ENCODE results near the gene PAK4.

GRCh38 chr19:39140594-39140993 lies 15.0 kb downstream of the PAK4 start:
- TF ChIP-seq, protein P1, sequence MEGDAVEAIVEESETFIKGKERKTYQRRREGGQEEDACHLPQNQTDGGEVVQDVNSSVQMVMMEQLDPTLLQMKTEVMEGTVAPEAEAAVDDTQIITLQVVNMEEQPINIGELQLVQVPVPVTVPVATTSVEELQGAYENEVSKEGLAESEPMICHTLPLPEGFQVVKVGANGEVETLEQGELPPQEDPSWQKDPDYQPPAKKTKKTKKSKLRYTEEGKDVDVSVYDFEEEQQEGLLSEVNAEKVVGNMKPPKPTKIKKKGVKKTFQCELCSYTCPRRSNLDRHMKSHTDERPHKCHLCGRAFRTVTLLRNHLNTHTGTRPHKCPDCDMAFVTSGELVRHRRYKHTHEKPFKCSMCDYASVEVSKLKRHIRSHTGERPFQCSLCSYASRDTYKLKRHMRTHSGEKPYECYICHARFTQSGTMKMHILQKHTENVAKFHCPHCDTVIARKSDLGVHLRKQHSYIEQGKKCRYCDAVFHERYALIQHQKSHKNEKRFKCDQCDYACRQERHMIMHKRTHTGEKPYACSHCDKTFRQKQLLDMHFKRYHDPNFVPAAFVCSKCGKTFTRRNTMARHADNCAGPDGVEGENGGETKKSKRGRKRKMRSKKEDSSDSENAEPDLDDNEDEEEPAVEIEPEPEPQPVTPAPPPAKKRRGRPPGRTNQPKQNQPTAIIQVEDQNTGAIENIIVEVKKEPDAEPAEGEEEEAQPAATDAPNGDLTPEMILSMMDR (IDR thresholded peaks at IDR 0.05): no peak
- TF ChIP-seq POLR2A (IDR thresholded peaks at IDR 0.05) (no peak), POLR2AphosphoS5 (IDR thresholded peaks at IDR 0.05) (no peak)
